T-helper 22 cell (primary cell): ENCODE data around the gene LSM3.

ENCODE experiments used
- DNase-seq: peaks from one replicate; pipeline ENCODE4 v3.0.0-alpha.2; 2020; ENCODE audit warnings: low read depth

The LSM3 gene

DNA sequence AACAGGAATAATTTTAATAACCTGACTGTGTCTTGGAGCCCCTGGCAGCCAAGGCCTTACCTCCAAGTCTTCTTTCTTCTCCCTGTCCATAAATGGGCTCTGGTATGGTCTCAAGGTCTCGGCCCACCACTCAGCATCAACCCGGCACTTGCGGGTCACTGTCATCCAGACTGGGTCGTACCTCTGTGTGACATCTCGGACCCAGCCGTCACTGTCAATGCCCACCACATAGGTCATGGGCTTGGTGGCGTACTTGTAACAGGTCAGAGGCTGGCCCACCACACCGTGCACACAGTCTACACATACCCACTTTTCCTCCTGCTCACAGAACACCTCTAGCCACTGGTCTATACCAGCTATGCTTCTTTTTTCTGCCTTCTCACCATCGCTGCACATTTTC is 20.7 kb upstream of the LSM3 start:
- DNase-seq = no peak

DNA sequence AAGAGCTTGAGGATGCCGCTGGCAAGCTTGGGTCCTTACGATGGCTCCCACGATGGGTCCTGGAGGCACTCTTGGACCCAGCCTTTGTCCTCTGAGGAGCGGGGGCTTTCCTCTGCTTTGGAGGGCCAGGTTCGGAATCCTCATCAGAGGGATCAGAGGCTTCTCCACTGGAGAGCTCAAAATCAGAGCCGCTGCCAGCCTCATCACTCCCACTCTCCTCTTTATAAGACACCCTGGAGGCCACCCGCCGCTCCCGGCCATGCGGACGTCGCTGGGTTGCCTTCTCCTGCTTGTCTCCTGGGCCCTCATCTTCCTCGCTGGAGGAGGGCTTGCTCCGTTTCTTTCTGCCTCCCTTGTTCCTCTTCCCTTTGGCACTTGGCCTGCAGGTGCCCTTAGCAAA is 20.2 kb upstream of the LSM3 start:
- DNase-seq = no peak

DNA sequence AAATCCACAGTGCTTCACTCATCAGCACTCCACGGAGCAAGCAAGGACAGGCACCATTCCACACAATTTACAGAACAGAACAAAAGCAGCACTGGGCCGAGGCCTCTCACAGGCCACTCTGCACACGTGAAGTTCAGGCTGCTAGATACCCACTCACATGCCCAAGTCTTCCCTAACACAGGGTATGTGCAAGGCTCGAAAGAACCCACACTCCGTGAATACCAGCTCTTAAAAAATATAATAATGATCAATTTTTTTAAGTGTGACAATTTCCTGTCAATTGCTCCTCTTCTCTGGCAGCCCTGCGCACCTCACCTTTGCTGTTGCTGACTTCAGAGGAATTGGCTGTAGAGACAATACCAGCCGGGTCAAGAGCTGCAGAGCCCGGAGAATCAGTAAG is 19.2 kb upstream of the LSM3 start:
- no peak for DNase-seq

DNA sequence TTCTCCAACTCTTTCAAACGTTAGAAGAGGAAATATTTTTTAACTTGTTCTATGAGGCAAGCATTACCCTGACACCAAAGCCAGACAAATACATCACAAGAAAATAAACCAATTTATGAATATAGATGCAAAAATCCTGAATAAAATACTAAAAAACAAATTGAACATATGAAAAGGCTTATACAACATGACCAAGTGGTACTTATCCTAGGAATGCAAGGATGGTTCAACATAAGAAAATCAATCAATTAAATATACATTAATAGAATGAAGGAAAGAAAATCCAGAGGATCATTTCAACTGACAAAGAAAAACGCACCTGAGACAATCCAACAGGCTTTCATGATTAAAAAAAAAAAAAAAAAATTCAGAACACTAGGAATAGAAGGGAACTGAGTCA is 17.3 kb upstream of the LSM3 start:
- no peak for DNase-seq

DNA sequence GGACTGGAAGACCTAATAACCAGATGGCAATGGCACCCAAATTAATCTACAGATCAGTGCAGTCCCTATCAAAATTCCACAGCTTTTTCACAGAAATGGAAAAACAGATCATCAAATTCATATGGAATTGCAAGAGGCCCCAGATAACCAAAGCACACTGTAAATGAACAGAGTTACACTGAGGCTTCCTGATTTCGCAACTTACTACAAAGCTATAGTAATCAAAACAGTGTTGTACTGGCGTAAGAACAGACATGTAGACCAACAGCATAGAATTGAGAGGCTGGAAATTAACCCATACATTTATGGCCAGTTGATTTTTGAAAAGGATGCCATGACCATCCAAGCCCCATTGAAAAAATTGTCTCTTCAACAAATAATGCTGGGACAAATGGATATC is 16.4 kb upstream of the LSM3 start:
- DNase-seq = no peak

DNA sequence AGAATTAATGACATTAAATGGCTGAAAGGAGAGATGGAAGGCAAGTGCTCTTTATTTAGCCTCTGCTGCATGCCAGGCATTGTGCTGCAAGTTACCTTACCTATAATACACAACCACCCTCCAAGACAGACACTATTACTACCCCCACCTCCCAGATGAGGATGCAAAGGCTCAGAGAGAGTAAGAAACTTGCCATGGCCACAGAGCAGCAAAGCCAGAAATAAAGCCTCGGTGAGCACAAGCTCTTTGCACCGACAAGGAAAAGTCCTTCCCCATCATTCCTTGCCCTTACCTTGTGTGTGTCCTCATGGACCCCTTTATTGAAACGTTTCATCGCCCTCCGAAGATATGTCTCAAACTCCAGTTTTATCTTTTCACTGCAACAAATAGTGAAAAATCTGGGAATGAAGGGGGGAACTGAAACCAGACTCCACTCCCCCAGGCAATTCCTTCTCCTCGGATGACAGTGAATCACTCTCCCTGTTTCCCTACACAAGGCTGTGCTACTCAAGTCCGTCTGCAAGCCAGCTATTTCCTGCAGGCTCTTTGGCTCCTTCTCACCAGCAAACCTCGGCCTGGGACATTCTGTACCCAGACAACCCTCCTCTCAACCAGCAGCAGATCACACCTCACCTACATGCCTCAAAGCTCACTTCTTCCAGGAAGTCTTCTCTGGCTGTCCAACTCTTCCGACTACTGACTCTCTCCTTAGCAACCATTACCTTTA is 11.6 kb upstream of the LSM3 start:
- DNase-seq = no peak

DNA sequence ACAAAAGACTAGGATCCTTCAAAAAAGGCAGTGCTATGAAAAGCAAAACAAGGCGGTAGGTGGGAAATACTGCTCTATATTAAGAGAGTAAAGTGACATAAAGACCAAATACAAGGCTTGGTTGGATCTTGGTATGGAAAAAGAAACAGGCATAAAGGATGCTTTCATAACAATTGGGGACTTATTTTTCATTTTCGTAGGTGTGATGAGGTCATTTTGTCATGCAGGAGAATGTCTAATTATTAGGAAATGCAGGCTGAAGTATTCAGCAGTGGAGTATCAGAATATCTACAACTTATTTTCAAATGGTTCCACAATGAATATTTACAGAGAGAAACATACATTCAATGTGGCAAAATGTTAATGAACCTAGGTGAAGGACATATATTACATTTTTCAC is 9.2 kb upstream of the LSM3 start:
- DNase-seq = no peak

DNA sequence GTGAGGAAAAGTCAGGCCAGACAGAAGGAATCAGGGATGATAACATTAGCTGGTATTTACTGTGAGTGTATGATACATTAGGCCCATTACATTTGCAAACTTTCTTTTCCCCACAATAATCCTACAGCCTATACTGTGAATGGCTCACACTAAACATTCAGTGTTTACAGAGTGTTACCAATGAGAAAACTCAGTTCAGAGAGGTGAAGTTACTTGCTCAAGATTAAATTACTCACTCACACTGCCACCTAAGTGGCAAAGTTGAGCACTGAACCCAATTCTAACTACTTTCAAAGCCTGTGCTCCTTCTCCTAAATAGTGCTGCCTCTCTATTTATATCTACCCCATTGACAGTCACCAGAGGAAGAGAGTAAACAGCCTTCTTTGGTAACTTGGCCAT is 8.7 kb upstream of the LSM3 start:
- no peak for DNase-seq

DNA sequence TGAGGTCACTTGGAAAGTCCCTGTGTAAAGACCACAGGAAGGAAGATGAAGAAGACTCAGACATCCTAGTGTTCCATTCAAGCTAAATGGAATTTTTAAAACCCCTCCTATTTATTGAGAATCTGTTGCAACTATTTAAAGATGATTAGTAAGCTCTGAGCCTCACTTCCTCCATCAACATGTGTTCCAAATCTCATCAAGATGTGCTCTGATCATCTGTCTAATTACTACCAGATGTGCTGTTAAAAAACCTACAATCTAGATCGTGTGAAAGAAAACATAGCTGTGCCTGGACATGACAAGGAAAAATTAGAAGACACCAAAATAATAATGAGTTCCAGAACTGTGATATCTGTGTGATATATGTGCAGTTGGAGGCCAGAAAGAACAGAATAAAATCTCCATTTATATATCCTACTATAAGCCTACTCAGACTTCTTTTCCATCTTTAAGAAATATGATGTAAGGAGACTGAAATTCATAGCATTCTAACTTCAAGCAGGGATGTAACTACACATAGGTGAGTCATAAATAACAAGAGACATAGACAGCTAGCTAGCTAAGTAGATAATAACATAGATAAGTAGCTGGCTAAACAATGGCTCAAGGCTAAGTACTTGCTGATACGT is 8.0 kb upstream of the LSM3 start:
- DNase-seq = no peak

DNA sequence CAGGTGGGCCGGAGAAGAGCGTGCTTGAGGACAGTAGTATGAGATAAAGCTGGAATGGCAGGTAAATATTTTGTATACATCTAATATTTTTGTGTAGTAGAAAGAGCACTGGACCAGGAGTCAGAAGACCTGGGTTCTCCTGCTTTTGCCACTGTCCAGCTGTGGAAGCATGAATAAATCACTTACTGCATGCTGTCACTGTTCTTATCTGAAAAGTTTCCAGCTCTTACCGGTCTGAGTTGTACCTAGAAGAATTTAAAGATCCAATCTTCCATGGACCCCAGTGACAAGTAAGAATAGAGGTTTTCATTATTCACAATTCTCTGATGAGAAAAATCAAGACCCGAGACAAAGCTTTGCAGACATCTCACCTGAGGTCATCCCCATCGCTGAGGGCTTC is 6.1 kb upstream of the LSM3 start:
- DNase-seq = no peak

DNA sequence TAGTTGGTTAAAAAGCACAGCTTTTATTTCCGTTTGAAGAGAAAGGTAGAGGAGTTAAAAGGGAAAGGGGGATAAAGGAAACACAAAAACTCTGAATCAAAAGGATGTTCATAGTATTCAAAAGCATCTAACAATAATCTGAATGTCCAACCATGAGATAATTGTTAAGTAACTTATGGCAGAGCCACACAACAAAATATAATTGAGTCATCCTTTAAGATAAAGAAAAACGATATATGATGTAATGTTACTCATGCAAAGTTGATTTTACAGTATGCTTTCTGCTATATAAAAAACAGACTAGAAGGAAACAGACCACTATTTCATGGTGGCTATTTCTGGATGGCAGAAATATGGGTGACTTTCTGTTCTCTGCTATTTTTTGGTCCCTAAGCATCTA is 4.1 kb upstream of the LSM3 start:
- DNase-seq = no peak

DNA sequence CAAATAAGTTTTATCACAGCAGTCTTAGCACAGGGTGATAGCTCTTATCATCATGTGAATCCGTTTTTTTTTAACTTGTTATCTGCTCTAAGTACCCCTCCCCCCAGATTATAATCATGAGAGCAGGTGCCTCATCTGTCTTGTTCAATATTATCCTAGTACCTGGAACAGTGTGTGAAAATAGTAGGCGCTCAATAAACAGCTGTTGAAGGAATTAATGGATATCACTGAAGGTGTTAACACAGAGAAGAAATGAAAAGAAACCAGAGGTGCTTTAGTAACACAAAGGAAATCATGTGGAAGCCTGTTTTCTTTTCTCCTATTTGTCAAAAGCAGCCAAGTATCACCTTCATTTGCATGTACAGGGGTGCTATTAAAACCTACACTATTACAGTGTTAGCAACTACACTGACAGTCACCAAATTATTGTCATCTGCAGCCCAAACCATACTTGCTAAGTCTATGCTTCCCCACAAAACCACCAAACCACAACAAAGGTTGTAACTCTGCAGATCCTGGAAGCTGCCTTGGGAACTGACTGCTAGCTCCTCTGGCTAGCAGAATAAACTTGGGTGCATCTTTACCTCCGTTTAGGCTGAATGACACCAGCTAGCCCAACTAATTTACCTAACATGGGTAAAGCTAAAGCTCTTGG is 3.1 kb upstream of the LSM3 start:
- peak; percentile 62 for DNase-seq

DNA sequence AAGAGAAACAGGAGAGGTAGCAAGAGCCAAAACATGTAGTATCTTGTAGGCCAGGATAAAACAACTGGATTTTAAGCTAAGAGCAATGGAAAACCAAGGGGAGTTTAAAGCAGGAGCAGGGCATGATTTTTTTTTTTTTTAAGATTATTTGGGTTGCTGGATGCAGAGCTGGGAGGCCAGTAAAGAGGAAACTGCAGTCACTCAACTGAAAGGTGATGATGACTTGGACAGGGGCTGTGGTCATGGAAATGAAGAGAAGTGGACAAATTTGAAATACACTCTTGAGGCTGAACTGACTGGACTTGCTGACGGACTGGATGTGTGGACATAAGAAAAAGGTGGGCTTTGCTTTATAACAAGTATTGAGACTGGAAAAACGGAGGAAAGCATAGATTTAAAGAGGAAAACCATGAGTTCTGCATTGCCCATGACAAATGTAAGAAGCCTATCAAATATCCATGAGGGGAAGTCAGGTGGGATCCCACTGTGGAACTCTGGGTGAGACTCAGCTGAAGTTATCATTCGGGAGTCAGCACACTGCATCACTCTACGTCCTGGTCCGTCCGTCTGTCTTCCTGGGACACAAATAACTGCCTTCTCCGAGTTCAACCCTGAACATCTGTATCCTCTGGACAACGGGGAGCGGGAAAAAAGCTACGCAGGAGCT is 904 bp upstream of the LSM3 start:
- no peak for DNase-seq

DNA sequence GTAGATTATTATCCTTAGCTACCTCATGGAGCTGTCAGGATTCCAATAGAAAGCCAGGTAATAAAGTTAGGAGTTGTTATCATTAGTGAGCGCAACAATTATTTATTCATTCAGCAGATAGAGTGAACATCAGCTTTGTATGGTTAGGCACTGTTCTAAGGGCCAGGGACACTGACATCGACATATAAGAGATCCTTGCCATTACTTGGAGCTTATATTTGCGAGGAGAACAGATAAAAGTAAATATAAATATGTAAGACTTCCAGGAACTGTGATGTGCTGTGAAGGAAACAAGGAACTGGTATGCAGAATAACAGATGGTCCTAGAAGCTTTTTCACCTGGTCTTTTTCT is 473 bp downstream of the LSM3 start:
- DNase-seq = no peak

DNA sequence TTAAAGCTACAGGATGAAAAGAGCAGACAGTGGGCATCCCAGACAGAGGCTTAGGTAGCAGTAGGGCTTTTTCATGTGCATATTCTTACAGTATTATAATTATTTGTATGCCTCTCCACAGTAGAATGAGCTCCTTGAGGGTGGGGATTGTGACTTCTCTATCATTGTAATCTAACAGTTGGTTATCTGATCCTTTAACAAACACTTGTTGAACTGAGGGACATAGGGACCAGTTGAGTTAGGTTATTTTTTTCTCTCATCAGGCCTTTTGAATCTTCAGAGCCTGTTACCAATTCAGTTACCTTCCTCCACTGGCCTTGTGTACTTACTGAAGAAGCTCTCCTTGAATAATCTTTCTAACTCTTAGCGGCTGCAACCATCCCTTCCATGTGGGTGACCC is 1.2 kb downstream of the LSM3 start:
- no peak for DNase-seq

DNA sequence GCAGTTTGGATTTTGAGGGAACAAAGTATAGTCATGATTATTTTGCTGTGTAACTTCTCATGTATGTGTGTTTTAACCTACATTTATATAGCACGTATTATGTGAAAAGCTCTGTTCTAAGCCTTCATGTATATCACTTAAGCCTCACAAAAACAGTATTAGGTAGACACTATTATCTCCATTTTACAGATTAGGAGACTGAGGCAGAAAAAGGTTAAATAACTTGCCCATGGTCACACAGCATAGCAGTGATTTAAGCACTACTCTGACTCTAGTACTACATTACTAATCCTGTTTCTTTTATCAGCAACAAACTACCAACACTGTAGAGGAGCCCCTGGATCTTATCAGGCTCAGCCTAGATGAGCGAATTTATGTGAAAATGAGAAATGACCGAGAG is 2.6 kb downstream of the LSM3 start:
- DNase-seq = no peak

DNA sequence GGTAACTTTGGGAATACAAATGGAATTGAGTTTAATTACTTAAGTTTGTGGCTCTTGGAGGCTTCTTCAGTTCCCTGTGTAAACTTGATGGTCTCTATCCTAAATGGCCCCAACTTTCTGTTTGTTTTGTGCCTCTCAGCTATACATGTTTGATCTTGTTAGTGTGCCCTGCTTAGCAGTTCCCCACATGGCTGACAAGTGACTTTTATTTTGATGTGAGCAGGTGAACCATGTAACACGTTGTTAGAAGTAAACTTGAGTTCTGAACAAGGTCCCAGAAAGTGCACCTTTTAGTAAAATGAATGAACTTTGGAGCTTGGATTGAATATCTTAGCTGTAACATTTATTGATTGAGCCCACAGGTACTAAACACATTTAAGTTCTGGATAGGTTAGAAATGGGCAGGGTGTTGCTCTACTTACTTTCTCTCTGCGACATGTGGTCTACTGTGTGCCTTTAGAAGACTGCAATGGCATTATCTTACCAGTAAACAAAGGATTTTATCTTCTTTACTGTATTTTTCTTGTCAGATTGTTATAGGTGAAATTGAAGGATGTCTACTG is 4.5 kb downstream of the LSM3 start:
- DNase-seq = no peak

DNA sequence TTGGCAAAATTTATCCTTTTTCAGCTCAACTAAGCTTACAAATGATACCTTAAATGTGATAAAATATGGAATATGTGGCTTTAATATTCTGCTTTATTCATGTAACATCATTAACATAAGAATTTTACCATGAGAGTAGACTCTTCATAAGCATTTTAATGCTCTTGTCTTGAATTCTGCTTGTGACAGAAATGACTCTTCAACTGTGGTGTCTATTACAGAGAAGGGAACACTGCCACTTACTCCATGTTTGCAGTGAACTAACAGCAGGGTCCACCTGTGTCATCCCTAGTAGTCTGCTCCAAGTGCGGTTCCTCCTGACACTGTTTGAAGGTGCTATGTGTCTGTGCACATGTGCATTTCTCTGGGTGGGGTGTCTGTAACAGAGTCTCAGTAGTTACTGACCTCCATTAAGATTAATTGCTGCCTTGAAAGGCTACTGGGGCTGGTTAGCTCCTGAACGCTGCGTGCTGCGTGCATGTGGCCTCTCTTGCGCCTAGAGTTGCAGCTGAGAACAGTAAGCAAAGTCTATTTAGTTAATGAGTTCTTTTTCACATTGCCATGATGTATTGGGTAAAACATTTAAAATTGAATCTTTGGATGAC is 8.3 kb downstream of the LSM3 start:
- DNase-seq = no peak

DNA sequence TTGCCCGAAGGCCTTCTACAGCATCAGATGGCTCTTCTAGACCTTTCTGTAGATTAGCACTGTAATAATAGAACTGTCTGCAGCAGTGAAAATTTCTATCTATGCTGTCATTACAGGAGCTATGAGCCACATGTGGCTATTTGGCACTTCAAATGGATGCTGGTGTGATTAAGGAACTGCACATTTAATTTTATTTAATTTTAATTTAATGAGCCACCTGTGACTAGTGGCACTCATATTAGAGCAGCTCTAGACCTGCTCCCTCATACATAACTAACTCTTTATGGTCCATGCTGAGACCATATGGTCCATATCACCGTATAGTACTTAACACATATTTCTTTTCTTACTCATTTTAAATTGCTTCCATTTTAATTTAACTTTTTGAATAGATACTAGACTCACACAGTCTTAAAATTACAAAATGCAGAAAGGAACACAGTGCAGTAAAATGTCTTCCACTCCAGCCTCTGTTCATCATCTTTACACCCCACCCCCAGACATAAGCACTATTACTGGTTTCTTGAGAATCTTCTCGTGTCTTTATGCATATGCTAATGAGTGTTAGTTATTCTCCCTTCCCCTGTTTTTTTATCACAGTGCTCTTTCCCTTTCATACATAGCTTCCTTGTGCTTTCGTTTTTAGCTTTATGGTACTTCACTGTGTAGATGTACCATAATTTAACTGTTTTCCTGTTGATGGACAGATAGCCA is 9.6 kb downstream of the LSM3 start:
- DNase-seq = no peak

DNA sequence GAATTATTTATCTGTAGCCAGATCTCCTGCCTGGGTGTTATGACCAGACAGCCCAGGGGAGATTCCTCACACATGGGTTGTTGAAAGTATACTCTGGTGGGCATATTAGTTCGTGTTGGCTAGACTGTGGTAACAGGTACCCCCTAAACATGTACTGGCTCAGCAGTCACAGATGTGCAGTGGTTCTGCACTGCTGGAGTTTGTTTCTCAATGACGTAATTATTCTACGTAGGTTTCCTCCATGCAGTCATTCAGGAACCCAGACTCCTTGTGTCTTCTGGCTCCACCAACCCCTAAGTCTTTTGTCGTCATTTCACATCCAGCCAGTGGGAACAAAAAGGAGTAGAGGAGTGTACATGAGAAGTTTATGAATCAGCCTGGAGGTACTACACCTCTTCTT is 16.2 kb downstream of the LSM3 start:
- DNase-seq = no peak

DNA sequence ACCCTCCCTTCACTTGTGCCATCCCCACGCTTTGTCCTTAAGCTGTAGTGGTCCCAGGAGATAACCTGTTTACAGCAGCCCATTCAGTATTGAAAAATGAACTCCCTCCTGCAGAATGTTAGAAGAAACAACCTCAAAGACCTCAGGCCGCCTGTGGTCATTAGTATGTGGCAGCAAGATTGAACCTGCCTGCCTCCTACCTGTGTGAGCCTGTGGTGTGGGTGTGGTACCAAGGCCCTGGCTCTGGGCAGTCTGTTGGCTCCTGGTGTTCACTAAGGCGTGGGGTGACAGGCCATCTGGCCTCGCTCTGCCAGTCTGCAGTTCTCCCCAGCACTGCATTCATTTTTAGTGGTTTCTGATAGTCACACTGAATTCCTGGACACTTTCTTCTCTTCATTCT is 21.0 kb downstream of the LSM3 start:
- DNase-seq = no peak

DNA sequence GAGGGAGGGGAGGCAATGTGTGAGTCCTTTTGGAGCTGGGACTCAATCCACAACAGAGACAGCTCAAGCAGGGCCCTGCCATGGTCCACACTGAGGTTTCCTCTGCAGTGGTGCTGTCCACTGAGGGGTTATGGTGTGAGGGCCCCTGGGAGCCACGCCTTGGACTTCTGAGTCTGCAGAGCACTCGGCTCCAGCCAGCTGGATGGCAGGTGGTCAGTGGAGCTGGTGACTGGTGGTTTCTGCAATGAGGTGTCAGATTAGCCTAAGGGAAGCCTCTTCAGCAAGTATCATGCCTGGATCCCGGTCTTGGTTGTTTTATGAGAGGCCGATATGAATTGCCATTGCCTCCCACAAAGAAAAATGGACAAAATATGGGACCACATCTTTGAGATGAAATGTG is 21.7 kb downstream of the LSM3 start:
- DNase-seq = no peak
